Measurements from ENCODE around the gene EDARADD.
"Not testable (repeated sequence)": the region's sequence is repeated elsewhere in the genome, so short reads cannot be mapped to it uniquely, and the experiment has no call there.

The EDARADD gene

DNA sequence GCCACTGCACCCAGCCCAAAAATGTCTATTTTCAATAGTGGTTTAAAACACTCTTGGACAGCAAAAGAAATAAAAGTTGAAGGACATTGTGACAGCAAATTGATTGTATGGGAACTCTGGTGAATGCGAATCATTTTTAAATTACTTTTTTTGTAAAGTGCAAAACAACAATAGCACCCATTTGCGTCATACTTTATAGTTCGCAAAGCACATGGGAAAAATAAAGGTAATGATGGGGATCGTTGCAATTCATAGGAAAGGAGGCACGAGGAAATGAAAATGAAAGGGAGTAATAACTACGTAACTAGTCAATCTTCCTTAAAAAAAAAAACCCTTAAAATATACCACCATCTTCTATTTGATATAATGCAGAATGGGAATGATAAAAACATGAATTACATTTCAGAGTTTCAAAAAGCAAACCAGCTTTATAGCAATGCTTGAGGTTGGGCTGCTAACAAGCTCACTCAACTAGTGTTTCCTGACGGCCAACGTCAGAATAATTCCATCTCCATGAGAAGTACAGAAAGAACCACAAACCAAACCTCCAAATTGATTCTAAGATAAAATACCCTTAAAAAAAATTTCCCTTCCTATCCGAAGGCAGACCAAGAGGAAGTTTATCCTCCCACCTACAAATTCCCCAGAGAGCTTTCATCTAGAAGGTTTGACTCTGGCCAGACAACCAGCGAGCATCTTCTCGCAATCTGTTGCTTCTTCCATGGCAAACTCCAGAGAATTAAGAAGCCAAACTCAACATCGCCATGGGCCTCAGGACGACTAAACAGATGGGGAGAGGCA lies at the start of gene EDARADD:
Gene EDARADD (plus strand): TSS at position 606 of the 801 bp plus-strand sequence. CDS start 159 bp downstream, at position 765.
- no peak for DNase-seq (ENCODE audit: low spot score)

DNA sequence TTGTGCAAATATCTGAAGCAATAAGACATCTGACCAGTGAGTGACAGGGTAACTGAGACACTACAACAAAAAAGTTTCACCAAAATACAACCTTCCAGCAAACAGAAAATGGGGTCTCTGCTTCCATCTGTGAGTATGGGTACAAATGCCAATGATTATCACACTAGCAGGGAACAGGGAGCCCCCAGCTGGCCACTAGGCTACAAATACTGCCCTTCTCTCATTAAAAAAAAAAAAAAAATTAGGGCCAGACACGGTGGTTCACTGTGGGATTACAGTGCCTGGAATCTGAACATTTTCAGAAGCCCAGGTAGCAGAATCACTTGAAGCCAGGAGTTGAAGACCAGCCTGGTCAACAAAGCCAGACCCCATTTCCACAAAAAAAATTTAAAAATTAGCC lies 48.4 kb upstream of the EDARADD start:
- no peak for DNase-seq (ENCODE audit: low spot score)

DNA sequence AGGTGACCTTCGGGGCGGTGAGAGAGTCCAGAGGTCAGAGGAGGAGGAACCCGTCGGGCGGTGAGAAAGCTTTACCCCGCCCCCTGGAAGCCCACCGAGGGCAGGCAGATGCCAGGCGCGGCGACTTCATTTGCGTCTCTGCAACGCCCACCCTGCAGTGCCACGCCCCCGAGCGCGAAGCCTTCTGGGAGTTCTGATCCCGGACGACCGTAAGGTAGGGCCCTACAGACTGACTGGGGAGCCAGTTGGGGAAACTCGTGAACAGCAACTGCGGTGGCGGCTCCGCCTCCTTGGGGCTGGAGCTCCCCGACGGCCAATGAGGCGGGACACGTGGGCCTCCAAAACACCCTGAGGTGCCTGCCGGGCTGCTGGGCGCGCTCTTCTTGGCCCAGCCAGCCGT lies 46.0 kb upstream of the EDARADD start:
- DNase-seq (ENCODE audit: low spot score) = no peak

DNA sequence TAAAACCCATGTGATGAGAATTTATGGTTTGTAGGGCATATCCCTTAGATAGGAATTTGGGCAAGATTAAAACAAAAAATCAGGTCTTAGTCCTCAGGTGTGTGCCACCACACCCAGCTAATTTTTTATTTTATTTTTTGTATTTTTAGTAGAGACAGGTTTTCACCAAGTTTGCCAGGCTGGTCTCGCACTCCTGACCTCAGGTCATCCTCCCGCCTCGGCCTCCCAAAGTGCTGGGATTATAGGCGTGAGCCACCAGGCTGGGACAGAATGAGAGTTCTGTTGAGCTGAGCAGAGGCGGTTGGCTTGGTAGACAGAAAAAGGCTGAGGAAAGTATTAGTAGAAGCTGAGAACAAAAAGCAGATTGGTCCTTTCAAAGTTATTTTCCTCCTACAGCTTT lies 43.8 kb upstream of the EDARADD start:
- no peak for DNase-seq (ENCODE audit: low spot score)

DNA sequence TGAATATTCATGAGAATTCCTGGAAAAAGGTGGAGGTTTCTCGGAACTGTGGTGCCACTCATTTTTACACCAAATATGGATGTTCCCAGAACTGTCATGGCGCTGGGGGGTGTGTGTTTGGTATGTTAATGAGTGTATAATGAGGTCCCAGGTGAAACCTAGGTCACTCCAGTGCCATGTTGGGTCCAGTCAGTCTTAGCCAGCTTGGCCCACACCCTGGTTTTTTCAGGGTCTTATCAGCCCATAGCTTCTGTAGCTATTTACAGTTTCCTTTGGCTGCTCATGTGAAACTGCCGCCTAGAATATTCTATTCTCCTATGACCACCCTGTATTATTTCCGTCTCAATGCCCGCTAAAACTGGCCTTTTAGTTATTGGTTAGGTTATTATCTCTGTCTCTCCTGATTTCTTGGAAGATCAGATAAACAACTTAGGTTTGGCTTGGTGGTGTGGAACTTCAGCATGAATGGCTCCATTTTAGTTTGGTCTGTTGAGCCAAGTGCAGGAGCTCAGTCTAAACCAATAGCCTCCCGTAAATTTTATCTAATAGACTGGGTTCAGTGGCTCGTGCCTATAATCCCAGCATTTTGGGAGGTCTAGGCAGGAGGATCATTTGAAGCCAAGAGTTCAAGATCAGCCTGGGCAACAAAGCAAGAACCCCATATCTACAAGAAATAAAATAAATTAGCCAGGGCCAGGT lies 42.1 kb upstream of the EDARADD start:
- no peak for DNase-seq (ENCODE audit: low spot score)

DNA sequence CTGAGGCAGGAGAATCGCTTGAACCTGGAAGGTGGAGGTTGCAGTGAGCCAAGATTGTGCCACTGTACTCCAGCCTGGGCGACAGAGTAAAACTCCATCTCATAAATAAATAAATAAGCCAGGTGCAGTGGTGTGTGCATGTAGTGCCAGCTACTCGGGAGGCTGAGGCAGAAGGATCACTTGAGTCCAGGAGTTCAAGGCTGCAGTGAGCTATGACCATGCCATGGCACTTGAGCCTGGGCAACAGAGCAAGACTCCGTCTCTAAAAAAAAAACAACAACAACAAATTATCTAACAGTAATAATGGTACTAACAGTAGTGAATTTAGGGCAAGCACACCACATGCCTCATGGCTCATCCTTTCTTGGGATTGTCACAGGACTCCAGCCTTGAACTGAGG lies 41.3 kb upstream of the EDARADD start:
- DNase-seq (ENCODE audit: low spot score) = not testable (repeated sequence)

DNA sequence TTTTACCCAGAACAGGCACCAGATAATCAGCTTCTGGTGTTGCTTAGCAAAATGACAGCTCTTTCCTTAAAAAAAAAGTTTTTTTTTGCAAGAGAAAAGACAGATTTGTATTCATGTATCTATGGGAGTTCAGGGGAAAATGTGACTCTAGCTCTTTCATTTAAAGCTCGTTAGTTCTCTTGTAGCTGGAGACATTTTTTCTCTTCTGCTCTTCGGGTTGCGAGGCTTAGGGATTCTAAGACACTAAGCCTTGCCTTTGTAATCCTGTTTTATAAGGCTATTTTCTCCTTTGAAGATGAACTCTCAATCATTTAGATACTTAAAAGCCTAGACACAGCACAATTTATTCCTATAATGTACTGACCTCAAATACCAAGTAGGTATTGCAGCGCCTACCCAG lies 40.3 kb upstream of the EDARADD start:
- DNase-seq (ENCODE audit: low spot score) = no peak

DNA sequence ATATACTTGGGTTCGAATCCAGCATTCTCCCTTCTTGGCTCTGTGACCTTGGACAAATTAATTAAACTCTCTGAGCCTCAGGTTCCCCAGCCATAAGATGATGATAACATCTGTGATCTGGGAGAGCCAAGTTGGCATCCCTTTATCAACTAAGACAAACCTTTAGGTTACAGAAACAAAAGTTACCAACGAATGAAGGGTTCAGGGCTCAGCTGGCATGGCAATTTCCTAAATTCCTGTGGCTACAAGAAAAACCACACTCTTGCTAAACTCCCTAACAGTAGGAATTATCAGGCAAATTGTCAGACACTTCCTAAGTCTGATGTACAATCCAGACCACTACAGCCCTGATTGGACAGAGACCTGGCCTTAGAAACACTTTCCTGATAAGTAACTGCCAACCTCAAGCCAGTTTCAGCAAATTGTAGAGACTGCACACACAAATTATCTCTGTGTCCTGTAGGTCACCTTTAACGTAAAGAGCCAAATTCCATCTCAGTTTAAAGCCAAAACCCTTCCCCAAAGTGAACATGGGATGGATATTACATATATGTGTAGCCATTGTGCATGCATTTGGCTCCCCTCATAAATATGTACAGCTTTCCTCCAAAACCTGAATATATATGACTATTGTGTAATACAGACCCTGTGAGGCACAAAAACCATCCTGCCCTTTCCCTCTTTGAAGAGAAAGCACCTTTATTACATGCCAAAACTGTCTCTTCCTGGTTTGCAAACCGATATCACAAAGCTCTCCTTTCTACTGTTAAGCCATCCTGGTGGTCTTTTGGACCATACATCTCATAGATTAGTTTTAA lies 39.5 kb upstream of the EDARADD start:
- no peak for DNase-seq (ENCODE audit: low spot score)

DNA sequence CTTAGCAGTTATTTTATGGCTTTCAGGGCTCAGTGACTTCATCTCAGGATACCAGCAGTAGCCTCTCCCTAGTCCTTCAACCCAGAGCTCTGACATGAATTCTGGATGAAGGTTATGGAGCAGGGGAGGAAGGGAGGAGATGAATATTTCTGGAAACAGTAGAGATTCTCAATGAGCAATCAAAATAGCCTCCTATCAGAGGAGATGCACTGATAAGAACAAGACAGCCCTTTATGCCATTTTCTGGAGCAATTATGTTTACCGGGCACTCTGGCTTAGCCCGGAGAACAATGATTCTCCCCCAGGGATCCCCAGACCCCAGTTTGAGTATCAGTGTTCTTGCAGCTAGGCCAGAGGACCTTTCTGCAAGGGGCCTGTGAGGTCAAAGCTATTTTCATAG lies 37.9 kb upstream of the EDARADD start:
- DNase-seq (ENCODE audit: low spot score) = no peak

DNA sequence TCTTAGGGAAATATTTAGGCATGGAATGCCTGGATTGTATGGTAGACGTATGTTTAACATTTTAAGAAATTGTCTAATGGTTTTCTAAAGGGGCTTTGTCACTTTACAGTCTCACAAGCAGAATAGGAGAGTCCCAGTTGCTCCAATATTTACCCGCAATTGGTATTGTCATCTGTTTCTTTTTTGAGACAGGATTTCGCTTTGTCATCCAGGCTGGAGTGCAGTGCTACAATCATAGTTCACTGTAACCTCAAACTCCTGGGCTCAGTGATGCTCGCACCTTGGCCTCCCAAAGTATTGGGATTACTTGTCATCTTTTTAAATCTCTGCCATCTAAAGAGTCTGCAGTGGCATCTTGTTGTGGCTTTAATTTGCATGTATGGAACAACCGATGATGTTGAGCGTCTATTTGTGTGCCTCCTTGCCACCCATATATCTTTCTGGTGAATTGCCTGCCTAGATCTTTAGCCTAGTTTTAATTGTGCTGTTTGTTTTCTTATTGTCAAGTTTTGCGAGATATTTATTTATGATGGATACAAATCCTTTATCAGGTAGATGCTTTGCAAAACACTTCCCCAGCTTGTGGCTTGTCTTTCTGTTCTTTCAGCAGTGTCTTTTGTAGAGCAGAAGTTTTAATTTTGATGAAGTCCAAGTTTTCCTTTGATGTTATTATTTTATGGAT lies 32.0 kb upstream of the EDARADD start:
- no peak for DNase-seq (ENCODE audit: low spot score)

DNA sequence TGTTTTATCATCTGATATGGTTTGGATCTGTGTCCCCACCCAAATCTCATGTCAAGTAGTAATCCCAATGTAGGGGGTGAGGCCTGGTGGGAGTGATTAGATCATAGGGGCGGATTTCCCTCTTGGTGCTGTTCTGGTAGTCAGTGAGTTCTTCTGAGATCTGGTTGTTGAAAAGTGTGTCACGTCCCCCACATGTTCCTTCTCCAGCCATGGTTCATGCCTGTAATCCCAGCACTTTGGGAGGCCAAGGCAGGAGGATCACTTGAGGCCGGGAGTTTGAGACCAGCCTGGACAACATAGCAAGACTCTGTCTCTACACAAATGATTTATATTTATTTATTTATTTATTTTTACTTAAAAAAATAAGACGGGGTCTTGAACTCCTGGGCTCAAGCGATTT lies 30.8 kb upstream of the EDARADD start:
- no peak for DNase-seq (ENCODE audit: low spot score)

DNA sequence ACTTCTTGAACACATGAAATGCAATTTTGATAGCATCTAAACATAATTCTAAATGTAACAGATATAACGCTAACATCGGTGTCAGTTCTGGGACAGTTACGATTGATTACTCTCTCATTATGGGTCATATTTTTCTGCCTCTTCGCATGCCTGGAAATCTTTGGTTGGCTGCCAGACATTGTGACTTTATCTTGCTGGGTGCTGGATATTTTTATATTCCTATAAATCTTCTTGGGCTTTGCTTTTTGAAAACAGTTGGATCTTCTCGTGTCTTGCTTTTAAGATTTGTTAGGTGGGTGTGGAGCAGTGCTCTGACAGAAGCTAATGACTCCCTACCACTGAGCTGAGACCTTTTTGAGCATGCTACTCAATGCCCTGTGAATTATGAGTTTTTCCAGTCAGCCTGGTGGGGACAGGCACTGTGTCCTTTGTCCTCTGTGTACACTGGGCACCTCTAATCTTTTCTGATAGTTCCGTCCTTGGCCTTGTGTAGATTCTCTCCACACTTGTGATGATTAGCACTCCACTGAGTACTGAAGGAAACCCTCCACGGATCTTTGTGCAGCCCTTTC lies 28.0 kb upstream of the EDARADD start:
- no peak for DNase-seq (ENCODE audit: low spot score)

DNA sequence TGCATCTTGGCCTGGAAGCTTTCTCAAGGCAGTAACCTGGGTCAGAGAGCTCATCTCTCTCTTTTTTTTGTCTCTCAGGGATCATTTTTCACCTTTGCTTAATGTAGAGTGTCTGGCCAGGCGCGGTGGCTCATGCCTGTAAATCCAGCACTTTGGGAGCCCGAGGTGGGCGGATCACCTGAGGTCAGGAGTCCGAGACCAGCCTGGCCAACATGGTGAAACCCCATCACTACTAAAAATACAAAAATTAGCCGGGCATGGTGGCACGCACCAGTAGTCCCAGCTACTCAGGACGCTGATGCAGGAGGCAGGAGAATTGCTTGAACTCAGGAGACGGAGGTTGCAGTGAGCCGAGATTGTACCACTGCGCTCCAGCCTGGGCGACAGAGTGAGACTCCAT lies 27.4 kb upstream of the EDARADD start:
- not testable (repeated sequence) for DNase-seq (ENCODE audit: low spot score)

DNA sequence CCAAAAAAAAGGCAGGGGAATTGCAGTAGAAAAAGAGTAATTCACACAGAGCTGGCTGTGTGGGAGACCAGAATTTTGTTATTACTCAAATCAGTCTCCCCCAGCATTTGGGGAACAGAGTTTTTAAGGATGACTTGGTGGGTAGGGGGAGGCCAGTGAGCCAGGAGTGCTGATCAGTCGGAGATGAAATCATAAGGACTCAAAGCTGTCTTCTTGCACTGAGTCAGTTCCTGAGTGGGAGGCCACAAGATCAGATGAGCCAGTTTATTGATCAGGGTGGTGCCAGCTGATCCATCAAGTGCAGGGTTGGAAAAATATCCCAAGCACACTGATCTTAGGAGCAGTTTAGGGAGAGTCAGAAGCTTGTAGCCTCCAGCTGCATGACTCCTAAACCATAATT lies 23.7 kb upstream of the EDARADD start:
- DNase-seq (ENCODE audit: low spot score) = no peak

DNA sequence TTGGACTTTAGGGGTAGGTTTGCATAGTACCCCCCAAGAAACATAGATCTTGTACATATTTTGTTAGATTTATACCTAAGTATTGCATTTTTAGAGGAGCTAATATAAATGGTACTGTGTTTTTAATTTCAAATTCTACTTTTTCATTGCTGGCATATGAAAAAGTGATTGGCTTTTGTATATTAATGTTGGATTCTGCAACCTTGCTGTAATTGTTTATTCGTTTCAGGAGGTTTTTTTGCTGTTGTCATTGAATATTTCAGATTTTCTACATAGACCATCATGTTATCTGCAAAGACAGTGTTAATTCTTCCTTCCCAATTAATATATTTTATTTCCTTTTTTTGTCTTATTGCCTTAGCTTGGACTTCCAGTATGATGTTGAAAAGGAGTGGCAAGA lies 23.0 kb upstream of the EDARADD start:
- no peak for DNase-seq (ENCODE audit: low spot score)

DNA sequence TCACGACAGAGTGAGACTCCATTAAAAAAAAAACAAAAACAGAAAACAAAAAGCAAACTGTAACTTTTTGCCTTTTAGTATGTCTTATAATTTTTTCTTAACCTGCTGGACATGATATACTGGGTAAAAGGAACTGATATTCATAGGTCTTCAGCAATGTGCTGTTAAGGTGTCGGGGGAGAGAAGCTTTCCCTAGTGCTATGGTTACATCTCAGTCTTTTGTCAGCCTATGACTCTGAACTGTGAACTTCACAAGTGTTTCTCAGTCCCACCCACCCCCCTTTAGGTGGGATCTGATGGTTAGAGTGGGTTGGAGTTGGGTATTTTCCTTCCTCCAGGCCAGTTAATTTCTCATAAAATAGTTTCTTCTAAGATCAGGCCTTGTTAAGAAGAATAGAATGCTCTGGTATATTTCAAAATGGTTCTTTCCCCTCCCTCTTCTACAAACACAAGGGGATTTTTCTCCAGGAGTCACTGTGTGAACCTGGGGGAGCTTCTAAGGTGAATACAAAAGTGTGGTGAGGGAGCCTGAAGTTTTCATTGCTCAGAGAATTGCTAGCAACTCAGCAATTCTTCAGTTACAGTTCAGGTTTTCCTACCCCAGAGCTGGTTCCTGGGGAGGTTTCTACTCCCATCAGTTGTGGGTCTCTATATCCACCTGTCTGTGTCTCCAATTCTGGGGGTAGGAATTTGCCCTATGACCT lies 16.1 kb upstream of the EDARADD start:
- no peak for DNase-seq (ENCODE audit: low spot score)

DNA sequence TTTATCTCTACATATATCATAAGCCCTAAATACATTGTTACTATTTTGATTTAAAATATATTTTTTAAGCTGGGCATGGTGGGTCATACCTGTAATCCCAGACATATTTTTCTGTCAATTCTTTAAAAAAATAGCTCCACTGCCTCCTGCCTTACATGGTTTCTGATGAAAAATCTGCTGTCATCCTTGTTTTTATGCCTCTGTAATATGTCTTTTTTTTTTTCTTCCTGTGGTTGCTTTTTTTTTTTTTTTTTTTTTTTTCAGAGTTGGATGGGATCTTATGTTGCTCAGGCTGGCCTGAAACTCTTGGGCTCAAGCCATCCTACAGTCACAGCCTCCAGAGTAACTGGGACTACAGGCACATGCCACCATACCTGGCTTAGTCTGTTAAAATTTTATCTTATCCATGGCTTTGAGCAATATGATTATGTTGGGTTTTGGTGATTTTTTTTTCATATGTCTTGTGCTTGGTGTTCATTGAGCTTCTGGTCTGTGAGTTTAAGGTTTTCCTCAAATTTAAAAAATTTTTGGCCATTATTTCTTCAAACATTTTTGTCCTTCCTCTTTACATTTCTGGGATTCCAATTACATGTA lies 12.4 kb upstream of the EDARADD start:
- no peak for DNase-seq (ENCODE audit: low spot score)

DNA sequence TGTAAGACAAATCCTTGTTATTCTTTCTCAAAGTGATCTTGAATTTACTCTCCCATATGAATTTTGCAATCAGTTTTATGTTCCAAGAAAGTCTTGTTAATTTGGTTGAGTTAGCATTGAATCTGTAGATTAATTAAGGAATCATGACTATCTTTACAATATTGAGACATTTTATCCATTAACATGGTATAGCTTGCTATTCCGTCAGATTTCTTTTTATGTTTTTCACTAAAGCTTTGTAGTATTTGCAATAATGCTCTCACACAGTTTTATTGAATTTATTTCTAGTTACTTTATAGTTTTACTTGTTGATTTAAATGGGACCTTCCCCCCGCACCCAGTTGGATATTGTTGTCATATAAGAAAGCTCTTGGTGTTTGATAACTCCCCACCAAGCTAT lies 5.8 kb upstream of the EDARADD start:
- no peak for DNase-seq (ENCODE audit: low spot score)

DNA sequence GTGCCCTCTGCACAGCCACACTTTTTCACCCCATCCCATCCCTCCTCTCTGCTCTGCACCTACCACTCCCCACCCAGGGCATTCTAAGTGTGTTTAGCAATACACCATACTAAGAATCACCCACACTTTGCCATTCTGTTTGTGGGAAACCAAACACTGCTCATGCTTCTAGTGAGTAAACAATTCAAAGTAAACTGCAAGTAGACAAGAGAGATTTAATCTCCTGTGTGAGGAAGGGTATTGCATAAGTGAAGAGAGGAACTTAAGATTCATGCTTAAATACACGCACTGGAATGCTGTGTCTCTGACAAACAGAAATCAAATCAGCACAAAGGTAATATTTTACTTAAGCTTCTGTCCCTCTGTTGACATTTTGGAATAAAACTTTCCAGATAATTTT lies 4.8 kb upstream of the EDARADD start:
- DNase-seq (ENCODE audit: low spot score) = no peak

DNA sequence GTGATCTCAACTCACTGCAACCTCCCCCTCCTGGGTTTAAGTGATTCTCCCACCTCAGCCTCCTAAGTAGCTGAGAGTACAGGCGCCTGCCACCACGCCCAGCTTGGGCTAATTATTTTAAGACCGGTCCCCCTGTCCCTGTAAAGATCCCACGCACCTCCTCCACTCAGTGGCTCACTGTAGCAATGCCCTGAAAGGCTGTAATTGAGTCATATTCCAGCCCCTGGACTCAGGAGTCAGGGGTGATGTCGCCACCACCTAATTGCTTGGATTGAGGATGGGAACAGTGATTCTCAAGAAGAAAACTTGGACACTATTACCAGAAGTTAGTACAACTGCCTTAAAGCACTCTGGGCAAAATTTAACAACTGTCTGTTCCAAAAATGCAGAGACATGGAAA lies 3.1 kb upstream of the EDARADD start:
- DNase-seq (ENCODE audit: low spot score) = no peak

DNA sequence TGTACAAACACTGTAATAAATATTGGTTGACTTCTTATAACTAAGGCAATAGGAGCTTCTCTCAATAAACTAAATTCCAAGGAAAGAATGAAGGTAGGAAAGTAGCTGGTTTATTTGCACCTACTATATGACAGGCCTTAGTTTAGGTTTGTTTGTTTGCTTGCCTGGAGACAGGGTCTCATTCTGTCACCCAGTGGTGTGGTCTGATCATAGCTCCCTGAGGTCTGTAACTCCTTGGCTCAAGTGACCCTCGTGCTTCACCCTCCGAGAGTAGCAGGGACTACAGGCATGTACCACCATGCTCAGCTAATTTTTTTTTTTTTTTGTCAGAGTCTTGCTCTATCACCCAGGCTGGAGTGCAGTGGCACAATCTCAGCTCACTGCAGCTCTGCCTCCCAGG lies 1.9 kb upstream of the EDARADD start:
- DNase-seq (ENCODE audit: low spot score) = no peak
